GM23248 (cell line): ENCODE measurements around the gene KCNIP3.
"Not testable (repeated sequence)": the region's sequence is repeated elsewhere in the genome, so short reads cannot be mapped to it uniquely, and the experiment has no call there.

Experiments used
- EZH2 ChIP-seq: fragments of 200-600 bp; sonication (generic); IDR thresholded peaks from 2 replicates; pipeline ENCODE4 v1.6.1; 2018; ENCODE audit warnings: antibody characterized with exemption, mild to moderate bottlenecking; ENCODE audit not compliant: insufficient read depth, poor library complexity, severe bottlenecking
- EZH2phosphoT487 ChIP-seq: fragments of 200-600 bp; sonication (generic); IDR thresholded peaks from 2 replicates; pipeline ENCODE4 v1.6.1; 2018; ENCODE audit warnings: antibody characterized with exemption, moderate library complexity, mild to moderate bottlenecking, low read depth; ENCODE audit not compliant: insufficient read depth

DNA sequence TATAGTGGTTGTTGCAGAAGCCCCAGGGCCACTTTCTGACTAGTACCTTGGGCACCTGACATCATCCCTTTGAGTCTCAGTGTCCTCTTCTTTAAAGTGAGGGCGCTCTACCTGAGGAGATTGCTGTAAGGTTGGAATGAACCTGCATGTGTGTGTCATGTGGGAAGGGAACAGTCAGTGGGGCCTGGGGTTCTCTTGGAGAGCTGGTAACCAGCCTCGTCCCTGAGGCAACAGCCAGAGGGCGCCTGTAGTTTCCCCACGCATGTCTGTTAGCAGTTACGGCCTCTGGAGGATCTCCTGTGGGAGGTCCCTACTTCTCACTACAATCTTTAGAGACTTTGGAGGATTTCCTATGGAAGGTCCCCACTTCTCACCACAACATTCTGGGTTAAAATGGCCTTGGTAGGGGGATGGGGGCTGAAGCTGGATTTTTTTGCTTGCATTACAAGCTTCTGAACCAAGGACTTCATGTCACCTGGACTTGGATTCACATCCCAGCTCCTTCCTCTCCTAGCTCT lies 106.1 kb downstream of the KCNIP3 start:
- not testable (repeated sequence) for TF ChIP-seq EZH2, EZH2phosphoT487
